HepG2 (cell line): Measurements from ENCODE around the gene SLC38A2. TPM values are rescaled to one million over a fixed set of nuclear protein-coding genes. Genes with fewer than 3 reads are reported as not detected.

Experiments used
- ASH2L ChIP-seq: fragments of 300-600, 200-600 bp; sonication (generic); IDR thresholded peaks from 2 replicates; pipeline ENCODE4 v1.7.0; 2017; ENCODE audit warnings: low read depth, mild to moderate bottlenecking, moderate library complexity, mixed read lengths, low read length; ENCODE audit not compliant: insufficient read length
- ATF4 ChIP-seq, 2 experiments: fragments of 450-650 bp in 1 of 2; sonication (generic) in 1 of 2; formaldehyde crosslinking; IDR thresholded peaks; 2 replicates each; pipeline versions ENCODE4 v1.5.0 to v1.8.0; 2020 to 2022; ENCODE audit warnings: mild to moderate bottlenecking in 1 of 2, missing genetic modification reagents in 1 of 2
- CCAR2 ChIP-seq: fragments of 200-400 bp; formaldehyde crosslinking; optimal IDR thresholded peaks from 2 replicates; pipeline ENCODE3; 2018; ENCODE audit warnings: low read depth, mild to moderate bottlenecking, low read length, moderate library complexity
- CEBPB ChIP-seq: IDR thresholded peaks from 2 replicates; pipeline ENCODE4 v1.6.1; 2011; ENCODE audit warnings: low read depth, low read length, improper control_type of control experiment, borderline replicate concordance
- EEA1 ChIP-seq: sonication (generic); formaldehyde crosslinking; IDR thresholded peaks from 2 replicates; pipeline ENCODE4 v1.5.1; 2020; ENCODE audit warnings: mild to moderate bottlenecking, missing genetic modification reagents, borderline replicate concordance
- FIP1L1 ChIP-seq: fragments of 200-400 bp; formaldehyde crosslinking; IDR thresholded peaks from 2 replicates; pipeline ENCODE4 v1.6.1; 2018; ENCODE audit warnings: low read depth, mild to moderate bottlenecking, low read length, moderate library complexity, borderline replicate concordance; ENCODE audit not compliant: insufficient read depth
- GTF3A ChIP-seq: sonication (generic); formaldehyde crosslinking; conservative IDR thresholded peaks from 2 replicates; pipeline ENCODE4 v1.4.0; 2020; ENCODE audit warnings: mild to moderate bottlenecking, missing genetic modification reagents
- HNRNPLL ChIP-seq: fragments of 200-400 bp; formaldehyde crosslinking; IDR thresholded peaks from 2 replicates; pipeline ENCODE4 v1.6.1; 2017; ENCODE audit warnings: mild to moderate bottlenecking, low read depth, low read length; ENCODE audit not compliant: poor library complexity, severe bottlenecking
- NCOA2 ChIP-seq: sonication (generic); formaldehyde crosslinking; IDR thresholded peaks from 2 replicates; pipeline ENCODE4 v1.8.0; 2022; ENCODE audit warnings: inconsistent platforms
- NFYC ChIP-seq: IDR thresholded peaks from 2 replicates; pipeline ENCODE4 v1.6.1; 2016; ENCODE audit warnings: missing genetic modification reagents, missing compliant biosample characterization
- NKX3-1 ChIP-seq: sonication (generic); formaldehyde crosslinking; IDR thresholded peaks from 2 replicates; pipeline ENCODE4 v1.5.0; 2020; ENCODE audit warnings: missing genetic modification reagents
- NR2C2 ChIP-seq: sonication (generic); formaldehyde crosslinking; IDR thresholded peaks from 2 replicates; pipeline ENCODE4 v1.4.0; 2020; ENCODE audit warnings: missing genetic modification reagents, mild to moderate bottlenecking, moderate library complexity, borderline replicate concordance
- NR2F1 ChIP-seq, 2 experiments: fragments of 450-650 bp in 1 of 2; formaldehyde crosslinking in 1 of 2; IDR thresholded peaks; 2 replicates each; pipeline versions ENCODE4 v1.5.0 to v1.6.1; 2016 to 2020; ENCODE audit warnings: mild to moderate bottlenecking in 1 of 2, missing compliant biosample characterization in 1 of 2, missing genetic modification reagents in 1 of 2, moderate library complexity in 1 of 2
- PAXIP1 ChIP-seq: sonication (generic); formaldehyde crosslinking; conservative IDR thresholded peaks from 2 replicates; pipeline ENCODE4 v1.4.0; 2020; ENCODE audit warnings: mild to moderate bottlenecking, missing genetic modification reagents, moderate library complexity
- RXRB ChIP-seq: IDR thresholded peaks from 2 replicates; pipeline ENCODE4 v1.6.1; 2016; ENCODE audit warnings: borderline replicate concordance, missing genetic modification reagents, missing compliant biosample characterization
- SALL1 ChIP-seq: sonication (generic); formaldehyde crosslinking; IDR thresholded peaks from 2 replicates; pipeline ENCODE4 v1.8.0; 2022; ENCODE audit warnings: mild to moderate bottlenecking, missing genetic modification reagents
- YY1 ChIP-seq: IDR thresholded peaks from 2 replicates; pipeline ENCODE4 v1.6.1; 2011; ENCODE audit warnings: low read length, low read depth, moderate library complexity, mild to moderate bottlenecking; ENCODE audit not compliant: insufficient read depth, insufficient replicate concordance
- ZFP37 ChIP-seq: sonication (generic); formaldehyde crosslinking; IDR thresholded peaks from 2 replicates; pipeline ENCODE4 v1.4.0; 2020; ENCODE audit warnings: missing genetic modification reagents, borderline replicate concordance
- ZFP82 ChIP-seq: sonication (generic); formaldehyde crosslinking; IDR thresholded peaks from 2 replicates; pipeline ENCODE4 v1.5.1; 2020; ENCODE audit warnings: mild to moderate bottlenecking, missing genetic modification reagents, borderline replicate concordance
- ZNF841 ChIP-seq: sonication (generic); formaldehyde crosslinking; IDR thresholded peaks from 2 replicates; pipeline ENCODE4 v1.8.1; 2023; ENCODE audit warnings: missing genetic modification reagents, borderline replicate concordance
- polyA plus RNA-seq, 8 experiments: library from polyadenylated mRNA; depleted of rRNA in 3 of 8; stranded (reverse) in 7 of 8; unstranded in 1 of 8; fragments of >200 nt; fragmentation: Illumina TruSeq in 4 of 8; extraction: Trizol in 4 of 8; gene quantifications; 2 replicates each; pipeline versions ENCODE4 v1.2.1 to v1.2.3, GENCODE V29; 2011 to 2016; ENCODE audit warnings: low read depth in 4 of 8, missing spikeins in 1 of 8, mixed read lengths in 1 of 8; ENCODE audit not compliant: insufficient read depth in 1 of 8
- total RNA-seq, 5 experiments: library from RNA; depleted of rRNA; stranded (reverse); fragments of >200 nt; fragmentation: Illumina TruSeq; extraction: Trizol; gene quantifications; 2 replicates each; pipeline ENCODE4 v1.2.3, GENCODE V29; 2016; ENCODE audit warnings: low read depth in 1 of 5
- TF ChIP-seq, protein P1 (sequence below): IDR thresholded peaks from 2 replicates; pipeline ENCODE4 v1.6.1; 2016

SLC38A2 gene
- total and polyA plus RNA-seq, 2 of the 13 experiments (the other 11 are each of a cell fraction or from before 2014, with no cell fraction given): 368 to 880 TPM

GRCh38 chr12:46367351-46368029 is 5.1 kb downstream of the SLC38A2 start (continued):
- TF ChIP-seq ATF4 (CRISPR knock-in tag; IDR thresholded peaks at IDR 0.05) (no peak), NFYC (0 out of 2 replicates have a peak, but pooled peaks have one; percentile 12), FIP1L1 (no peak), ZFP37 (CRISPR knock-in tag) (no peak; the same call in 1 of the 2 replicates), GTF3A (CRISPR knock-in tag) (no peak), RXRB (no peak), NR2C2 (CRISPR knock-in tag) (no peak), NKX3-1 (CRISPR knock-in tag) (no peak), SALL1 (CRISPR knock-in tag) (0 out of 2 replicates have a peak, but pooled peaks have one; percentile 26), ZNF841 (CRISPR knock-in tag) (no peak), NR2F1 (CRISPR knock-in tag; IDR thresholded peaks at IDR 0.05) (no peak), CCAR2 (no peak), NCOA2 (CRISPR knock-in tag) (no peak), EEA1 (no peak), CEBPB (no peak), ZFP82 (no peak), ASH2L (no peak), PAXIP1 (CRISPR knock-in tag) (no peak), YY1 (no peak), HNRNPLL (no peak)
- TF ChIP-seq, protein P1, sequence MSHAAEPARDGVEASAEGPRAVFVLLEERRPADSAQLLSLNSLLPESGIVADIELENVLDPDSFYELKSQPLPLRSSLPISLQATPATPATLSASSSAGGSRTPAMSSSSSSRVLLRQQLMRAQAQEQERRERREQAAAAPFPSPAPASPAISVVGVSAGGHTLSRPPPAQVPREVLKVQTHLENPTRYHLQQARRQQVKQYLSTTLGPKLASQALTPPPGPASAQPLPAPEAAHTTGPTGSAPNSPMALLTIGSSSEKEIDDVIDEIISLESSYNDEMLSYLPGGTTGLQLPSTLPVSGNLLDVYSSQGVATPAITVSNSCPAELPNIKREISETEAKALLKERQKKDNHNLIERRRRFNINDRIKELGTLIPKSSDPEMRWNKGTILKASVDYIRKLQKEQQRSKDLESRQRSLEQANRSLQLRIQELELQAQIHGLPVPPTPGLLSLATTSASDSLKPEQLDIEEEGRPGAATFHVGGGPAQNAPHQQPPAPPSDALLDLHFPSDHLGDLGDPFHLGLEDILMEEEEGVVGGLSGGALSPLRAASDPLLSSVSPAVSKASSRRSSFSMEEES (CRISPR knock-in tag): peak; percentile 42; the same call in 1 of the 2 replicates
